Measurements from ENCODE around the gene GPR31. TPM values are rescaled to one million over a fixed set of nuclear protein-coding genes. Genes with fewer than 3 reads are reported as not detected.
A peak's percentile ranks its signal among the peaks of the same experiment; 100 is the strongest.
"Not testable (repeated sequence)": the region's sequence is repeated elsewhere in the genome, so short reads cannot be mapped to it uniquely, and the experiment has no call there.

The GPR31 gene, protein sequence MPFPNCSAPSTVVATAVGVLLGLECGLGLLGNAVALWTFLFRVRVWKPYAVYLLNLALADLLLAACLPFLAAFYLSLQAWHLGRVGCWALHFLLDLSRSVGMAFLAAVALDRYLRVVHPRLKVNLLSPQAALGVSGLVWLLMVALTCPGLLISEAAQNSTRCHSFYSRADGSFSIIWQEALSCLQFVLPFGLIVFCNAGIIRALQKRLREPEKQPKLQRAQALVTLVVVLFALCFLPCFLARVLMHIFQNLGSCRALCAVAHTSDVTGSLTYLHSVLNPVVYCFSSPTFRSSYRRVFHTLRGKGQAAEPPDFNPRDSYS
- not detected for total RNA-seq
- long read RNA-seq, result 0 reads

DNA sequence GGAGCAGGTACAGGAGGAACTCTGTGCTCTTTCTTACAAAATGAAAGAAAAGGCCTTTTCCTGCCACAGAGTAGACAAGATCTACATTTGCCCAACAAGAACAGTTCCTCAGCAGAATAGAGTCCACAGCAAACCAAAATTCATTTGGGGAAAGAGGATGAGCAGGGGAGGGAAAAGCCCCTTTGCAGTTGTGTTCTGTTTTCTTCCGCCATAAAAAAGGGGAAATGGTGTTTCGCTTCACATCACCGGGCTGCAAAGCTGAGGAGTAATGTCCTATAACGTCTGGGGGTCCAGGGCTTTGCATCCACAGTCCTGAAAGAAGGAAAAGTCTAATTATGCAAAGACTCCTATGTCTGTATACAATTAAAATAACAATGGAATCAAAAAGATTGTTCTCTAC lies at the start of gene GPR31:
TSS of gene GPR31 (minus strand) at position 118 of the 400 bp plus-strand sequence. CDS start 149 bp downstream, outside the sequence.
- no peaks in the 10 kb centered on the region for H3K27me3 ChIP-seq
- DNase-seq, result no peak
- H3K4me1 ChIP-seq, result no peaks in the 10 kb centered on the region
- TF ChIP-seq, protein P1, sequence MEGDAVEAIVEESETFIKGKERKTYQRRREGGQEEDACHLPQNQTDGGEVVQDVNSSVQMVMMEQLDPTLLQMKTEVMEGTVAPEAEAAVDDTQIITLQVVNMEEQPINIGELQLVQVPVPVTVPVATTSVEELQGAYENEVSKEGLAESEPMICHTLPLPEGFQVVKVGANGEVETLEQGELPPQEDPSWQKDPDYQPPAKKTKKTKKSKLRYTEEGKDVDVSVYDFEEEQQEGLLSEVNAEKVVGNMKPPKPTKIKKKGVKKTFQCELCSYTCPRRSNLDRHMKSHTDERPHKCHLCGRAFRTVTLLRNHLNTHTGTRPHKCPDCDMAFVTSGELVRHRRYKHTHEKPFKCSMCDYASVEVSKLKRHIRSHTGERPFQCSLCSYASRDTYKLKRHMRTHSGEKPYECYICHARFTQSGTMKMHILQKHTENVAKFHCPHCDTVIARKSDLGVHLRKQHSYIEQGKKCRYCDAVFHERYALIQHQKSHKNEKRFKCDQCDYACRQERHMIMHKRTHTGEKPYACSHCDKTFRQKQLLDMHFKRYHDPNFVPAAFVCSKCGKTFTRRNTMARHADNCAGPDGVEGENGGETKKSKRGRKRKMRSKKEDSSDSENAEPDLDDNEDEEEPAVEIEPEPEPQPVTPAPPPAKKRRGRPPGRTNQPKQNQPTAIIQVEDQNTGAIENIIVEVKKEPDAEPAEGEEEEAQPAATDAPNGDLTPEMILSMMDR (IDR thresholded peaks at IDR 0.05), result no peak
- H3K9me3 ChIP-seq, result no peaks in the 10 kb centered on the region
- intact Hi-C loops (cut with DNase I), result no loop called here
- no peak within 1 kb of the TSS for H3K4me3 ChIP-seq
- no peak within 1 kb of the TSS for H3K27ac ChIP-seq
- H3K36me3 ChIP-seq, result no peaks in the 10 kb centered on the region
- ATAC-seq, result no peak

DNA sequence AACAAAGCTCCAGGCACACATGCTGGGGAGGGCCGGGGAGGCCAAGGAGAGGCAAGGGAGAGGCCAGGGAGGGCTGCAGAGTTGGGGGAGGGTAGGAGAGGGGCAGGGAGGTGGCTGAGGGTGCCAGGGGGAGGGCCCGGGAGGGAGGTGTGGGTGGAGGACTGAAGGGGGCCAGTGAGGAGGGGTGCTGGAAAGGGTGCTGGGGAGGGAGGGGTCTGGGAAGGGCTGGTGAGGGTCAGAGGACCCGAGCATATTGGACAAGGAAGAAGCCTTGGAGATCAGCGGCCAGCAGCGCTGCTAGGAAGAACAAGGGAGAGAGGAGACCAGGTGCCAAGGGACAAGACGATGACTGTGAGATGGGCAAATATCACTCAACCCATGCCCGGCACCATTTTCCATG lies 49.7 kb upstream of the GPR31 start:
- no peak overlapping the region for H3K4me3 ChIP-seq
- H3K27me3 ChIP-seq, result no peaks in the 10 kb centered on the region
- intact Hi-C loops (cut with DNase I), result no loop called here
- H3K4me1 ChIP-seq, result no peaks in the 10 kb centered on the region
- ATAC-seq (no peak), DNase-seq (no peak)
- H3K9me3 ChIP-seq, result no peaks in the 10 kb centered on the region
- H3K27ac ChIP-seq, result no peak overlapping the region
- TF ChIP-seq, protein P1 (IDR thresholded peaks at IDR 0.05), result no peak
- H3K36me3 ChIP-seq, result no peaks in the 10 kb centered on the region

DNA sequence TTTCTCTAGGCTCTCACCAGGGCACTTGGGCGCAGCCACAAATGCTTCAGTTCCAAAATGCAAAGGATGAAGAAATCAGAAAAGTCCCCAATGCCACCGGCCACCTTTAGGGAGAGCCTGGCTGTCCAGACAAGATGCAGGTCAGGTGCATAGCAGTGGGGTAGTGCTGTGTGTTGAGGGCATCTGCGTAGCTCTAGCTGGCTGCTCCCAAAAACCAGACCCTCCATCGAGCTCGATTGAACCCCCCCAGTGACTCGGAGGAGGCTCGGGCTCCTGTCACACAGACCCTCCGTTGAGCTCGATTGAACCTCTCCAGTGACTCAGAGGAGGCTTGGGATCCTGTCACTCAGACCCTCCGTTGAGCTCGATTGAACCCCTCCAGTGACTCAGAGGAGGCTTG lies 47.5 kb upstream of the GPR31 start:
- H3K4me1 ChIP-seq; H3K36me3 ChIP-seq; DNase-seq; H3K9me3 ChIP-seq; H3K27me3 ChIP-seq; H3K27ac ChIP-seq; intact Hi-C loops (cut with DNase I); H3K4me3 ChIP-seq; ATAC-seq: not testable (repeated sequence)

DNA sequence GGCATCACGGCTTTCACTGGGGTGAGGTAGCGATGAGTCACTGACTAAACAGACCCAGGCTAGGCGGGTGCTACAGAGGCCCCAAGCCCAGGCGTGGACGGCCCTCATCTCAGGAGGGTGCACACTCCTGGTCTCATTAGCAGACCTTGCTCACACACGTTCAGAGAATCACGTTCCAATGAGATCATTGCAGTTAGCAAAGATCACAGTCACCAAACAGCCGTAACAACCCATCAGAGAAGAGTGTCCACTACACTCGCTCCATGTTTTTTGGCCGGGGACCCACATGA lies 46.2 kb upstream of the GPR31 start:
- H3K27ac ChIP-seq; H3K9me3 ChIP-seq; H3K27me3 ChIP-seq; H3K36me3 ChIP-seq; H3K4me3 ChIP-seq; H3K4me1 ChIP-seq; intact Hi-C loops (cut with DNase I); DNase-seq: not testable (repeated sequence)
- peak; percentile 88 for ATAC-seq

DNA sequence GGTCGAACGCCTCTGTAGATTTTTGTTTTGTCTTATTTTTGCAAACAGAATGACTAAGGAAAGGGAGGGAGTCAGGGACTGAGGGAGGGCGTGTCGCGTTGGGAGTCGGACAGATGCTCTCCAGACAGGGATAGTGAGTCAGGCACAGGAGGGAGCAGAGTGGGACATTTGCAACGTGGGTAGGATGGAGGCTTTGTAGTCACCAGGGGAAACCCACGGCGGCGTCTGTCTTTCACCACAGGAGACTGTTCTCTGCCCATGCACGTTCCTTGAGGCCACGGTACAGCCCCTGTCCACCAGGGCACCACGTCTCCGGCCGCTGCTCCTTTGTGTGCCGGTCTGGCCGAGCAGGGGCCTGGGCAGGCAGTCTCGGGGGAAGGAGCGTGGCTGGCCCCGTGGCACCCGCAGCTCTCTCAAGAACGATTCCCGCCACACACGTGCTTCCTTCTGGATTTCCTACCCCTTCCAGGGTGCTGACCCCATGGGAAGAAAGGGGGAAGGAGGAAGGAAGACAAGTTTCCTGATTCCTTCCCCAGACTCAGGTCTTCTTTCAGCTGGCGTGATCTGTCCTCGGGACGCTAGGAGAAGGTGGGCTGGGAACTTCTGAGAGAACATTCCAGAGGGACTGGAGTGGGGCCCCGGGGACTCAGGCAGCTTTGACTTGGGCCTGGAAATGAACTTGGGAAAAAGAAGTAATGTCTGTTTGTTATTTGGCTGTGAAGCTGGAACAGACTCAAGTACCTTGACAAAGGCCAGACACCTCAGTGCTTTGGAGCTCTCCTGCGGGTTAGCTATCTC lies 45.7 kb upstream of the GPR31 start:
- H3K27me3 ChIP-seq; H3K4me3 ChIP-seq; intact Hi-C loops (cut with DNase I); H3K27ac ChIP-seq; H3K4me1 ChIP-seq; H3K36me3 ChIP-seq; H3K9me3 ChIP-seq; DNase-seq: not testable (repeated sequence)
- ATAC-seq, result peak; percentile 15

DNA sequence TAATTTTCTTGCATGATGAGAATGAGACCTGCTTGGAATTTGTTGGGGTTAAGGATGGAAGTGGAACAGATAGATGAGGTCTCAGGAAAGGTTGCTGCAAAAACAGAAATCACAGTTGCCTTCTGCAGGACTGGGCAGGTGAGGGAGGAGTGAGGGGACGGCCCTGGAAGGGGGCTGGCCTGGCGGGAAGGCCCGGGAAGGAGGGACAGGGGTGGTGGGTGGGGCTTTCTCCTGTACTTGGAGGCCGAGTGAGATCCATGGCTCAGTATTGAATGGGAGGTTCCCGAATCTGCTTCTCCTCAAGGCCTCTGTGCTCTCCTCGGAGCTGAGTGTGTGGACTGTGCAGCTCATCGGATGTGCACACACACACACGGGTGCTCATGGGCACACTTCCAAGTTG lies 44.8 kb upstream of the GPR31 start:
- not testable (repeated sequence) for H3K4me3 ChIP-seq, ATAC-seq

DNA sequence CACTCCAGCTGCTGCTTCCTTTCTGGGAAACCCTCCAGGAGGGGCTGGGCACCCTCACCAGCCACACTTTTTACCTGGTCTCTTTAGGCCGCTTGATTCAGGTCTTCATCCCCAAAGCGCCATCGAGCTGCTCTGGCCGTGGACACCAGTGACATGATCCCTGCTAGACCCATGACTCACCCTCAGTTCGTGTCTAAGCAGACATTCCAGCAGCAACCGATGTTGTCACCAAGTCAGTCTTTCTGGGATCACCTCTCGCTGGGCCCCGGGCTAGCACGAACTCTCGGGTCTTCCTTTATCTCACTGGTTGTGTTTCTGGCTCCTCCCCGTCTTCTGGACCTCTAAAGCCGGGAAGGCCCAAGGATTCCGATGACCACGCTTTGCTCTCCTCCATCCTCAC lies 43.0 kb upstream of the GPR31 start:
- Histone ChIP-seq H3K9me3 (no peaks in the 10 kb centered on the region), H3K36me3 (no peaks in the 10 kb centered on the region)

More for the DNA sequence above, 44.8 kb upstream of the GPR31 start:
- intact Hi-C loops (cut with DNase I); H3K4me1 ChIP-seq; H3K27me3 ChIP-seq; H3K36me3 ChIP-seq; H3K27ac ChIP-seq; H3K9me3 ChIP-seq; DNase-seq: not testable (repeated sequence)

DNA sequence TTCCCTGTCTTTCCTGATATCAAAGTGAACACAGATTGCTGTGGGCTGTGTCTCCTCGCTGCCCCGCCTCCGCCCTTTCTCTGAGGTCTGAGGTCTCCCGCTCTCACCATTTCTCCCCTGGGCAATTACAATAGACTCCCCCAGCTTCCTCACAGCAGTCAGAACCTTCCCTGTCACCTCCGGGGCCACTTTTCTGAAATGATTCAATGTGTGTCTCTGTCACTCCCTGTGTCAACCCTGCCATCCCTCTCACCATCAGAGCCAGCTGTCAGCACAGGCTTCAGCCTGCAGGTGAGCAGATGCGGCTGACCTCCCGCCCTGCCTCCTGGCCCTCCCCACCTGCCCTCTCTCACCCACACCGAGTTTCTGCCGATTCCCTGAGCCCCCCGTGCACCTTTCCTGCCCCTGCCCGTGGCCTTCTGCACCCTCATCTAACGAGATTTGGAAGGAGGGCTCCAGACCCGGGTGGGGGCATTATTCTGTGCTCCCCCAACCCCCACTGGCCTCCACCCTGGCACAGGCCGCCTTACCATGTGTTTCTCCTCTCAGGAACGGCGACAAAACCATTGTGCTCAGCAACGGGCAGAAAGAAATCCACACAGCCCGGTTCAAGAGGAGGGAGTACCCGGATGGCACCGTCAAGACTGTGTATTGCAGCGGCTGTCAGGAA lies 38.3 kb upstream of the GPR31 start:
- H3K9me3 ChIP-seq; H3K27me3 ChIP-seq; H3K27ac ChIP-seq; H3K4me1 ChIP-seq; DNase-seq; H3K4me3 ChIP-seq; intact Hi-C loops (cut with DNase I); H3K36me3 ChIP-seq: not testable (repeated sequence)
- ATAC-seq, result peak; percentile 33

More for the DNA sequence above, 43.0 kb upstream of the GPR31 start:
- intact Hi-C loops (cut with DNase I), result no loop called here
- H3K27me3 ChIP-seq, result no peaks in the 10 kb centered on the region
- ATAC-seq (no peak), DNase-seq (no peak)
- no peak overlapping the region for H3K4me3 ChIP-seq
- no peaks in the 10 kb centered on the region for H3K4me1 ChIP-seq
- TF ChIP-seq, protein P1 (IDR thresholded peaks at IDR 0.05), result no peak
- no peak overlapping the region for H3K27ac ChIP-seq

DNA sequence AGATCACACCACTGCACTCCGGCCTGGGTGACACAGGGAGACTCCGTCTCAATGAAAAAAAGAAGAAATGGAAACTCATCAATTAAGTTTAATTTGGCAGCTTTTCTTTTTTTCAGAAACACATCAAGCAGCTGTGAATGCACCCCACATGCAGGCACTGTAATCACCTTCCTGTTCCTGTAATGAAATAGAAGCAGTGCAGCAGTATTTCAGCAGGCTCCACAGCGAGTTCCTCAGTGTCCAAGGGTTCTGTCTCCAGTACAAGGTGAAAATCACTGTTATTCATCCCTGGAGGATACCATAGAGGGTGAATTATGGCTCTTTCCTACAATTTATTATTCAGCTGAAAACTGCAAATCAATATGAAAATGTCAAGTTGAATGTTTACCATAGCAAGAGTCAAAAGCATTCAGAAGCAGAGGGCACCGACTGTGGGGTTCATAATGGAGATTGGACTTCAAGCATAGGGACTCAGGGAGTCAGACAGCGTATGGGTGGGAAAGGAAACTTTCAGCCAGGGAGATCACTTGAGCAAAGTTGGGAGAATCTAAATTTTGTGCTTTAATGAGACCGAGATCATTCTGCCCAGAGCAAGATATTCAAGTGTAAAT lies 35.8 kb upstream of the GPR31 start:
- DNase-seq; H3K4me1 ChIP-seq; intact Hi-C loops (cut with DNase I); H3K27me3 ChIP-seq; H3K27ac ChIP-seq; H3K4me3 ChIP-seq; H3K9me3 ChIP-seq; H3K36me3 ChIP-seq; ATAC-seq: not testable (repeated sequence)

DNA sequence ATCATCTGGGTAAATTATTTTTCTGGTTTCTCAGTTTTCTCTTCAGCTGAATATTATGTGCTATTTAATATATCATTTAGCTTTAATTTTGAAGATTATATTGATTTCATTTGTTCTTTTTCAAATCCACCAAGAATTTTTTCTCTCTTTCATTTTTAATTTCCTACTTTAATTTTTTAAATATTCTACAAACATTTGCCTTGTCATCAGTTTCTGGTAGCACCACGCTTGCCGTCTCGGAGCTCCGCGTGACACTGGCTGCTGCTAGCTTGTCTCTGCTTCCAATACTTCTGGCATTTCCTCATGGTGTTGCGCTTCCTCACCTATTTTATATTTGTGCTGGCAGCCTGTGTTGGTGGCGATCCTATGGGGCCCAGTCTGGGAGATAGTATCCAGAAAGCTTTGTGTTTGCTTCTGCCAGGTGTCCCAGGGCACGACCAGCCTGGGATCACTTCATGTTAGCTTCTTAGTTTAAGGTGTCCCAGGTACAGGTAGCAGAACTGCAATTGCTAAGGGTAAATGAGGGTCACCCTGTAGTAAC lies 33.3 kb upstream of the GPR31 start:
- H3K27ac ChIP-seq; DNase-seq; ATAC-seq; H3K4me3 ChIP-seq; intact Hi-C loops (cut with DNase I); H3K36me3 ChIP-seq; H3K9me3 ChIP-seq; H3K27me3 ChIP-seq; H3K4me1 ChIP-seq: not testable (repeated sequence)

Measured in upper lobe of right lung (tissue), 1 donor.